Prostate gland (tissue), 2 donors: Measurements from ENCODE around the gene IL36A.

Source experiments
- CTCF ChIP-seq, 4 experiments: fragments of 200-600 bp in 2 of 4; fragments of 450-650 bp in 2 of 4; sonication (generic) in 2 of 4; IDR thresholded peaks; 1 replicate in 3 of 4; 2 replicates in 1 of 4; pipeline ENCODE4 v1.5.1; 2016 to 2019; ENCODE audit warnings: antibody characterized with exemption in 4 of 4, mild to moderate bottlenecking in 2 of 4, moderate library complexity in 2 of 4
- POLR2A ChIP-seq: fragments of 450-650 bp; IDR thresholded peaks from one replicate; pipeline ENCODE4 v1.6.1; 2016; ENCODE audit warnings: antibody characterized with exemption, mild to moderate bottlenecking

GRCh38 chr2:112957511-112957910, 47.7 kb upstream of the IL36A start:
- TF ChIP-seq CTCF (IDR thresholded peaks at IDR 0.05) (no peak), POLR2A (no peak)
